ENCODE results near the gene DEDD2. TPM values are rescaled to one million over a fixed set of nuclear protein-coding genes. Genes with fewer than 3 reads are reported as not detected.

Gene DEDD2
- total RNA-seq, 1 donor from 2014 or later, result 25.3 TPM

DNA sequence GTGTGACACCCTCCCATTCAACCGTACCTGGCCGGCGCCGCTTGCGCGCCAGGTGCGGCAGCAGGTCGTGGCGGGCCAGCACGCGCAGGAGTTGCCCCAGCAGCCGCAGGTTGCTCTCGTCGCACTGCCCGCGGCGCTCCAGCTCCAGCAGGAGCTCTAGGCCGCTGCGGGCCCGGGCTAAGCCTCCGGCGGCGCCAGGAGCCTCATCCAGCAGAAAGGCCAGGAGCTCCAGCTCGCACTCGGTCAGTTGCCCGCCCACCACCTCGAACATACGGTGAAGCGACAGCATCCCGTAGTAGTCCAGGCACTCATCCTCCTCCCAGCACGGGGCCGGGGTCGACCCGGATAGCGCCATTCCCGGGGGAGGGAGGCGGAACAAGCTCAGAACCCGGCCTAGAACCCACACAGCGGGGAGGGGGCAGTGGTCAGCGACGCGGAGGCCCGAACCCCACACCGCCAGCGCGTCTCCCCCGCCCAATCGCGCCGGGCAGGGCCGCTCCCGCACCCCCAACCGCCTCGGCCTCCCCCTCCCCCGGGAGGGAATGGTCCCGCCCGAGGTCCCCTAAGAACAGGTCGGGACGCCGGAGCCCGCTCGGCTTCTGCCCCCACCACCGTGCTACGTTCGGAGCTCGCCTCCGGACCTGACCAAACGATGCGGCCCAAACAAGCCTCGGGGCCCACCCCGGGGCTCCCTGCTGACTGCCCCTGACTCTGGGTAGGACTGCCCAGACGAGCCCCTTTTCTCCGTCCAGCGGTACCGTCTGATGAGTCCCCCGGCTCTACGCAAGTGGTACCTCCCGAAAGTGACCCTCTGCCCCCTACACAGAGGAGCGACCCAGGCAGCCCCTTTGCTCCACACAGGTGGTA is 591 bp downstream of the DEDD2 start:
- peak overlapping the region; percentile 59 to 67 for H3K4me3 ChIP-seq
- DNase-seq (ENCODE audit: extremely low spot score in 2 of 2), result no peak
- TF ChIP-seq POLR2AphosphoS5 (IDR thresholded peaks at IDR 0.05; ENCODE audit: insufficient read depth in 1 of 2, low read depth in 1 of 2) (no peak), POLR2A (IDR thresholded peaks at IDR 0.05) (no peak)
- TF ChIP-seq, protein P1, sequence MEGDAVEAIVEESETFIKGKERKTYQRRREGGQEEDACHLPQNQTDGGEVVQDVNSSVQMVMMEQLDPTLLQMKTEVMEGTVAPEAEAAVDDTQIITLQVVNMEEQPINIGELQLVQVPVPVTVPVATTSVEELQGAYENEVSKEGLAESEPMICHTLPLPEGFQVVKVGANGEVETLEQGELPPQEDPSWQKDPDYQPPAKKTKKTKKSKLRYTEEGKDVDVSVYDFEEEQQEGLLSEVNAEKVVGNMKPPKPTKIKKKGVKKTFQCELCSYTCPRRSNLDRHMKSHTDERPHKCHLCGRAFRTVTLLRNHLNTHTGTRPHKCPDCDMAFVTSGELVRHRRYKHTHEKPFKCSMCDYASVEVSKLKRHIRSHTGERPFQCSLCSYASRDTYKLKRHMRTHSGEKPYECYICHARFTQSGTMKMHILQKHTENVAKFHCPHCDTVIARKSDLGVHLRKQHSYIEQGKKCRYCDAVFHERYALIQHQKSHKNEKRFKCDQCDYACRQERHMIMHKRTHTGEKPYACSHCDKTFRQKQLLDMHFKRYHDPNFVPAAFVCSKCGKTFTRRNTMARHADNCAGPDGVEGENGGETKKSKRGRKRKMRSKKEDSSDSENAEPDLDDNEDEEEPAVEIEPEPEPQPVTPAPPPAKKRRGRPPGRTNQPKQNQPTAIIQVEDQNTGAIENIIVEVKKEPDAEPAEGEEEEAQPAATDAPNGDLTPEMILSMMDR (IDR thresholded peaks at IDR 0.05), result no peak
- H3K9me3 ChIP-seq, result no peaks in the 10 kb centered on the region
- H3K27ac ChIP-seq, result peak overlapping the region; percentile 95
- peaks cover 0 to 27% of the 10 kb centered on the region in 2 donors for H3K36me3 ChIP-seq
- intact Hi-C loops (cut with DNase I), result no loop called here
- no peaks in the 10 kb centered on the region for H3K27me3 ChIP-seq
- H3K4me1 ChIP-seq, result peaks cover 71% of the 10 kb centered on the region

DNA sequence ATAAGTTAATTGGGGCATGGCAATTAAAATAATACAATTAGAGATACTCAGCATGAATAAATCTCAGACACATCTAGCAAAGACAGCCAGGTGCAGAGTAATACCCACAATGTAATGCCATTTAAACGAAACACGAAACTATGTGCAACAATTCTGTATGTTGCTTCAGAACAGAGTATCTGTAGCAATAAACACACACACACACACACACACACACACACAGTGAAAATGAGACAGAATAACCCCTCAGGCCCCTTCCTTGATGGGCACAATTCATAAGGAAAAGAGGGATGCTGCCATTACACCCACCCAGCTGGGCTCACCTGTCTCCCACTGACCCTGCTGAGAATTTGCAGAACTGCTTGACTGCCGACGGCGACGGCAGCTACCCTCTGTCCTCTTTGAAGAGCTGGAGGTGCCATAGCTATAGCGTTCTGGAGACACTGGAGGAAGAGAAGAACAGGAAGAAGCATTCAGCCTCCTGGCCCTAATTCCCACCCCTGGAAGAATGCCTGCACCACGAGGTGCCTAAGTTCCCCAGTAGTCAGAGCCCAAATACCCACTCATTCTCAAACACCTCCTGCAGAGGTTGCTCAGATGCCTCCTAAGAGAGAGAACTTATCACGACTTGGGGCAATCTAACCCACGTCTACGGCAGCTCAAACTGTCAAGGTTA is 2.5 kb downstream of the DEDD2 start:
- intact Hi-C loops (cut with DNase I), result no loop called here
- Histone ChIP-seq H3K27me3 (no peaks in the 10 kb centered on the region), H3K9me3 (no peaks in the 10 kb centered on the region), H3K4me1 (peaks cover 56% of the 10 kb centered on the region), H3K27ac (no peak overlapping the region), H3K36me3 (peaks cover 0 to 38% of the 10 kb centered on the region in 2 donors), H3K4me3 (no peak overlapping the region)
- no peak for TF ChIP-seq POLR2A (IDR thresholded peaks at IDR 0.05)
- DNase-seq (ENCODE audit: extremely low spot score in 2 of 2), result no peak

DNA sequence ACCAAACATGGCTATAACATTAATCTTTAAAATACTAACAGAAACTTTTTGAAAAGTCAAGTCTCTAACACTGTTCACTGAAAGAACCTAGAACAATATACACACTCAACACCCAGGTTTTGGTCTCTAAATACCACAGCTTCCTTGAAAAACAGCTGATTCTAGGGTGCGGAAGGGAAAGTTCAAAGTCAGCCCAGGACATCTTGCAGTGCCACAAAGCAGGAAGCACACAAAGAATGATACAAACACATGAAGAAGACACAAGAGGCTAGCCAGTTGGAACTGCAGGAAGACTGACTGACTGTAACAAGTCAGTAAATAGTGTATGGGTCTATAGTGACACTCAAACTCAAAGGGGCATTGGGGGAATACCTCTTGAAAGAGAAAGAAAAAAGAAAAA is 4.6 kb downstream of the DEDD2 start:
- Histone ChIP-seq H3K27ac (no peak overlapping the region), H3K9me3 (no peaks in the 10 kb centered on the region), H3K4me1 (peaks cover 38% of the 10 kb centered on the region), H3K4me3 (no peak overlapping the region), H3K27me3 (no peaks in the 10 kb centered on the region), H3K36me3 (peaks cover 0 to 57% of the 10 kb centered on the region in 2 donors)
- TF ChIP-seq POLR2A (IDR thresholded peaks at IDR 0.05) (no peak), POLR2AphosphoS5 (IDR thresholded peaks at IDR 0.05; ENCODE audit: insufficient read depth in 1 of 2, low read depth in 1 of 2) (no peak)
- TF ChIP-seq, protein P1 (IDR thresholded peaks at IDR 0.05), result no peak
- DNase-seq (ENCODE audit: extremely low spot score in 2 of 2), result no peak
- intact Hi-C loops (cut with DNase I), result no loop called here

DNA sequence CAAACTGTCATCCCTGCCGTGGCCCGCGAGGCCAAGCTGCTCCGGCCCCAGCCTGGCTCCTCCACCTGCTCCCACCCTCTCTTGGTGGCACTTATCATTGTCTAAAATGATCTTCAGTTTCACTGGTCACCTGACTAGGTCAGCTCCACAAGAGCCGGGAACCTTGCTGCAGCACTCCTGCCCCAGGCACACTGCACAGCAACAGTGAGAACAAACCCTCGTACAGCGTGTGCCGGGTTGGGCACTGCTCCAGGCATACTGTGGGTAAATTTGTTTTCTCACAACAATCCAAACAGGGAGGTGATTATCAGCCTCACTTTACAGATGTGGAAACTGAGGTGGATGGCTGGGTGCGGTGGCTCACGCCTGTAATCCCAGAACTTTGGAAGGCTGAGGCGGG is 8.9 kb downstream of the DEDD2 start:
- H3K36me3 ChIP-seq, result peaks cover 0 to 76% of the 10 kb centered on the region in 2 donors
- H3K27ac ChIP-seq, result no peak overlapping the region

DNA sequence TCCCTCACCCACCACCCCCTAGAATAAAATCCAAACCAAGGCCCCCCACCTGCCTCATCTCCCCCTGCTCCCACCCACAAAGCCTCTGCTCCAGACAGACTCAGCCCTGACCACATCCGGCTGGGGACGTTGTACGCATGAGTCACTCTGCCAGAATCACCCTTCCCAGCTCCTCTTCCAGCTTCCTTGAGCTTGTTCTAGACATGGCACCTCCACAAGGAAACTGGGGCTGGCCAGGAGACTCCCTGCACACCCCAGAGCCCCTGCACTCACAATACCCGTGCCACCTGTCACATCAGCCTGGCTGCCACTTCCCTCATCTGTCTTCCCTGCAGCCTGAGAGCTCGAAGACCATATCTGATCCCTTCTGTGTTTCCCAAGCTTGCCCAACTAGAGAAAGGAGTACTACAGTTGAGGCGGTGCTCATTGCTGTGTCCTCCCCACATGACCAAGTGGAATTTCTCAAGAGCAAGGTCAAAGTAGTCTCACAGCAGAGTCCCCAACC is 9.7 kb downstream of the DEDD2 start:
- no peaks in the 10 kb centered on the region for H3K27me3 ChIP-seq
- peaks cover 28% of the 10 kb centered on the region for H3K4me1 ChIP-seq
- peaks cover 0 to 79% of the 10 kb centered on the region in 2 donors for H3K36me3 ChIP-seq
- H3K4me3 ChIP-seq, result no peak overlapping the region
- H3K27ac ChIP-seq, result peak overlapping the region; percentile 44
- intact Hi-C loops (cut with DNase I), result no loop called here
- H3K9me3 ChIP-seq, result no peaks in the 10 kb centered on the region
- TF ChIP-seq POLR2A (IDR thresholded peaks at IDR 0.05), result no peak
- no peak for TF ChIP-seq POLR2AphosphoS5 (IDR thresholded peaks at IDR 0.05; ENCODE audit: insufficient read depth in 1 of 2, low read depth in 1 of 2)
- TF ChIP-seq, protein P1 (IDR thresholded peaks at IDR 0.05), result no peak
- DNase-seq (ENCODE audit: extremely low spot score in 2 of 2), result no peak

More for the DNA sequence above, 8.9 kb downstream of the DEDD2 start:
- H3K9me3 ChIP-seq, result no peaks in the 10 kb centered on the region
- intact Hi-C loops (cut with DNase I), result no loop called here
- DNase-seq (ENCODE audit: extremely low spot score in 2 of 2), result no peak
- no peaks in the 10 kb centered on the region for H3K27me3 ChIP-seq
- H3K4me3 ChIP-seq, result no peak overlapping the region
- no peak for TF ChIP-seq POLR2AphosphoS5 (IDR thresholded peaks at IDR 0.05; ENCODE audit: insufficient read depth in 1 of 2, low read depth in 1 of 2)
- TF ChIP-seq, protein P1 (IDR thresholded peaks at IDR 0.05), result no peak
- no peak for TF ChIP-seq POLR2A (IDR thresholded peaks at IDR 0.05)
- H3K4me1 ChIP-seq, result peaks cover 36% of the 10 kb centered on the region
